ENCODE data around the gene XRCC5. TPM values are rescaled to one million over a fixed set of nuclear protein-coding genes. Genes with fewer than 3 reads are reported as not detected.

XRCC5 gene
- total RNA-seq, 4 donors from 2014 or later: 112 to 153 (median 143) TPM

GRCh38 chr2:216163518-216163917 is 54.4 kb downstream of the XRCC5 start:
- no peak for ATAC-seq (ENCODE audit: low FRiP score)
- TF ChIP-seq CTCF (IDR thresholded peaks at IDR 0.05): no peak
- DNase-seq (ENCODE audit: low spot score): no peak

GRCh38 chr2:216164087-216164486 is 54.9 kb downstream of the XRCC5 start:
- TF ChIP-seq CTCF (IDR thresholded peaks at IDR 0.05): no peak
- ATAC-seq (ENCODE audit: low FRiP score) (no peak), DNase-seq (ENCODE audit: low spot score) (no peak)

- DNase-seq (ENCODE audit: low spot score) (no peak), ATAC-seq (ENCODE audit: low FRiP score) (no peak)
- no peak for TF ChIP-seq CTCF (IDR thresholded peaks at IDR 0.05)
These were observed 55.4 kb downstream of the XRCC5 start for GRCh38 chr2:216164576-216164975.

- TF ChIP-seq CTCF (IDR thresholded peaks at IDR 0.05): no peak
- no peak for DNase-seq (ENCODE audit: low spot score)
- ATAC-seq (ENCODE audit: low FRiP score): no peak
These were observed 56.6 kb downstream of the XRCC5 start for GRCh38 chr2:216165711-216166110.

- DNase-seq (ENCODE audit: low spot score): no peak
- no peak for ATAC-seq (ENCODE audit: low FRiP score)
- TF ChIP-seq CTCF (IDR thresholded peaks at IDR 0.05): no peak
These were observed 59.9 kb downstream of the XRCC5 start for GRCh38 chr2:216169087-216169486.

GRCh38 chr2:216170076-216170763 is 61.1 kb downstream of the XRCC5 start:
- DNase-seq (ENCODE audit: low spot score) (no peak), ATAC-seq (ENCODE audit: low FRiP score) (no peak)
- TF ChIP-seq CTCF (IDR thresholded peaks at IDR 0.05): no peak

- DNase-seq (ENCODE audit: low spot score) (no peak), ATAC-seq (ENCODE audit: low FRiP score) (no peak)
- no peak for TF ChIP-seq CTCF (IDR thresholded peaks at IDR 0.05)
These were observed 61.9 kb downstream of the XRCC5 start for GRCh38 chr2:216171011-216171410.
